Left ventricle myocardium inferior (tissue), 1 donor: Measurements from ENCODE around the gene FRMPD2. TPM values are rescaled to one million over a fixed set of nuclear protein-coding genes. Genes with fewer than 3 reads are reported as not detected.
"Not testable (repeated sequence)": the region's sequence is repeated elsewhere in the genome, so short reads cannot be mapped to it uniquely, and the experiment has no call there.

Experiments used
- DNase-seq: peaks from one replicate; pipeline ENCODE4 v3.0.0-alpha.2; 2020
- H3K27ac ChIP-seq: fragments of 200-600 bp; replicated peaks from 2 replicates; pipeline ENCODE4 v1.8.0; 2021
- H3K27me3 ChIP-seq: fragments of 200-600 bp; 2 replicates; pipeline ENCODE4 v1.8.0; 2021; ENCODE audit warnings: low read depth
- H3K36me3 ChIP-seq: fragments of 200-600 bp; 2 replicates; pipeline ENCODE4 v1.8.0; 2021
- H3K4me1 ChIP-seq: fragments of 200-600 bp; 2 replicates; pipeline ENCODE4 v1.8.0; 2021
- H3K4me3 ChIP-seq: fragments of 200-600 bp; 2 replicates; pipeline ENCODE4 v1.8.0; 2021; ENCODE audit warnings: mild to moderate bottlenecking, moderate library complexity
- H3K9me3 ChIP-seq: fragments of 200-600 bp; replicated peaks from 2 replicates; pipeline ENCODE4 v1.8.0; 2021
- CTCF ChIP-seq: fragments of 200-600 bp; IDR thresholded peaks from 2 replicates; pipeline ENCODE4 v1.8.0; 2021; ENCODE audit warnings: antibody characterized with exemption, mild to moderate bottlenecking, borderline replicate concordance
- intact Hi-C: fragments of 100-400 bp; cut with micrococcal nuclease; formaldehyde crosslinking; loops from one replicate; pipeline ENCODE4 v1.11.0; 2022
- total RNA-seq: library from RNA; stranded (reverse); fragmentation: NEBNext Ultra II Directional; extraction: Animal tissue kit (Norgen Biotek cat#: 25700); gene quantifications from one replicate; pipeline ENCODE4 v1.2.1, GENCODE V29; 2021
- donor health status: DM: no; HTN: yes; CAD: no; lungs with severe emphysema.

Gene FRMPD2
- total RNA-seq, 1 donor from 2014 or later: 0.38 TPM

- Histone ChIP-seq H3K27ac (no peak overlapping the region), H3K4me3 (no peak overlapping the region), H3K36me3 (no peaks in the 10 kb centered on the region), H3K4me1 (peaks cover 43% of the 10 kb centered on the region), H3K9me3 (no peaks in the 10 kb centered on the region), H3K27me3 (no peaks in the 10 kb centered on the region)
- TF ChIP-seq CTCF: no peak
- intact Hi-C loops: no loop called here
- DNase-seq: no peak
Measured at GRCh38 chr10:48246501-48246900, 28.0 kb downstream of the FRMPD2 start.

GRCh38 chr10:48245977-48246376, 28.5 kb downstream of the FRMPD2 start:
- no peak overlapping the region for H3K27ac ChIP-seq
- TF ChIP-seq CTCF: no peak
- no peaks in the 10 kb centered on the region for H3K9me3 ChIP-seq
- no peaks in the 10 kb centered on the region for H3K36me3 ChIP-seq
- no peaks in the 10 kb centered on the region for H3K27me3 ChIP-seq
- no peak overlapping the region for H3K4me3 ChIP-seq
- peaks cover 38% of the 10 kb centered on the region for H3K4me1 ChIP-seq
- DNase-seq: no peak
- intact Hi-C loops: no loop called here

- H3K27ac ChIP-seq, H3K36me3 ChIP-seq, H3K27me3 ChIP-seq, intact Hi-C loops, DNase-seq, H3K4me3 ChIP-seq, H3K9me3 ChIP-seq: not testable (repeated sequence)
- peaks cover 19% of the 10 kb centered on the region for H3K4me1 ChIP-seq
Measured at GRCh38 chr10:48243921-48244320, 30.6 kb downstream of the FRMPD2 start.

- no peak overlapping the region for H3K4me3 ChIP-seq
- H3K27me3 ChIP-seq: no peaks in the 10 kb centered on the region
- no peak for TF ChIP-seq CTCF
- H3K4me1 ChIP-seq: peaks cover 15% of the 10 kb centered on the region
- H3K36me3 ChIP-seq: no peaks in the 10 kb centered on the region
- H3K9me3 ChIP-seq: no peaks in the 10 kb centered on the region
- no peak overlapping the region for H3K27ac ChIP-seq
- DNase-seq: no peak
- intact Hi-C loops: no loop called here
Measured at GRCh38 chr10:48243487-48243886, 31.0 kb downstream of the FRMPD2 start.

- Histone ChIP-seq H3K4me3 (no peak overlapping the region), H3K4me1 (peaks cover 5% of the 10 kb centered on the region), H3K27ac (no peak overlapping the region), H3K36me3 (no peaks in the 10 kb centered on the region), H3K27me3 (no peaks in the 10 kb centered on the region), H3K9me3 (no peaks in the 10 kb centered on the region)
- intact Hi-C loops: no loop called here
- DNase-seq: no peak
- TF ChIP-seq CTCF: no peak
Measured at GRCh38 chr10:48242171-48242904, 32.2 kb downstream of the FRMPD2 start.

- H3K27me3 ChIP-seq: no peaks in the 10 kb centered on the region
- no peaks in the 10 kb centered on the region for H3K4me1 ChIP-seq
- no peak overlapping the region for H3K4me3 ChIP-seq
- intact Hi-C loops: no loop called here
- no peak overlapping the region for H3K27ac ChIP-seq
- H3K9me3 ChIP-seq: no peaks in the 10 kb centered on the region
- H3K36me3 ChIP-seq: no peaks in the 10 kb centered on the region
- TF ChIP-seq CTCF: no peak
- DNase-seq: no peak
Measured at GRCh38 chr10:48241332-48241731, 33.2 kb downstream of the FRMPD2 start.
